ENCODE results near the gene CUBN. TPM values are rescaled to one million over a fixed set of nuclear protein-coding genes. Genes with fewer than 3 reads are reported as not detected.
A peak's percentile ranks its signal among the peaks of the same experiment; 100 is the strongest.

The CUBN gene
- total RNA-seq, 2 donors from 2014 or later, result 1.1 to 1.6 TPM

GRCh38 chr10:17112566-17112965 lies 17.0 kb downstream of the CUBN start:
- ATAC-seq, result no peak
- peaks cover 0 to 14% of the 10 kb centered on the region in 2 donors for H3K4me1 Mint-ChIP-seq (ENCODE audit: low read depth in 2 of 2)
- no peaks in the 10 kb centered on the region for H3K36me3 Mint-ChIP-seq
- no peak overlapping the region for H3K4me3 Mint-ChIP-seq
- no peaks in the 10 kb centered on the region for H3K27me3 Mint-ChIP-seq
- DNase-seq (ENCODE audit: low spot score), result no peak
- no peak overlapping the region for H3K27ac Mint-ChIP-seq
- no peaks in the 10 kb centered on the region for H3K9me3 Mint-ChIP-seq

GRCh38 chr10:17109475-17110207 lies 20.0 kb downstream of the CUBN start:
- Mint-ChIP-seq H3K4me1 (ENCODE audit: low read depth in 2 of 2) (peaks cover 0 to 8% of the 10 kb centered on the region in 2 donors), H3K36me3 (no peaks in the 10 kb centered on the region), H3K9me3 (no peaks in the 10 kb centered on the region), H3K4me3 (no peak overlapping the region), H3K27me3 (no peaks in the 10 kb centered on the region), H3K27ac (no peak overlapping the region)
- DNase-seq (ENCODE audit: low spot score) (no peak), ATAC-seq (no peak)

GRCh38 chr10:17109046-17109445 lies 20.6 kb downstream of the CUBN start:
- DNase-seq (ENCODE audit: low spot score) (no peak), ATAC-seq (no peak)
- no peak overlapping the region for H3K27ac Mint-ChIP-seq
- no peaks in the 10 kb centered on the region for H3K36me3 Mint-ChIP-seq
- peaks cover 0 to 8% of the 10 kb centered on the region in 2 donors for H3K4me1 Mint-ChIP-seq (ENCODE audit: low read depth in 2 of 2)
- no peaks in the 10 kb centered on the region for H3K27me3 Mint-ChIP-seq
- no peak overlapping the region for H3K4me3 Mint-ChIP-seq
- H3K9me3 Mint-ChIP-seq, result no peaks in the 10 kb centered on the region

- H3K9me3 Mint-ChIP-seq, result no peaks in the 10 kb centered on the region
- no peak for DNase-seq (ENCODE audit: low spot score)
- ATAC-seq, result no peak
- no peaks in the 10 kb centered on the region for H3K36me3 Mint-ChIP-seq
- H3K4me1 Mint-ChIP-seq (ENCODE audit: low read depth in 2 of 2), result peaks cover 0 to 5% of the 10 kb centered on the region in 2 donors
- H3K4me3 Mint-ChIP-seq, result no peak overlapping the region
- no peak overlapping the region for H3K27ac Mint-ChIP-seq
- H3K27me3 Mint-ChIP-seq, result no peaks in the 10 kb centered on the region
Measured at GRCh38 chr10:17106991-17107390, 22.6 kb downstream of the CUBN start.

GRCh38 chr10:17101910-17102266 lies 27.7 kb downstream of the CUBN start:
- H3K27ac Mint-ChIP-seq, result no peak overlapping the region
- DNase-seq (ENCODE audit: low spot score), result no peak
- no peak overlapping the region for H3K4me3 Mint-ChIP-seq
- H3K36me3 Mint-ChIP-seq, result no peaks in the 10 kb centered on the region
- no peaks in the 10 kb centered on the region for H3K9me3 Mint-ChIP-seq
- H3K27me3 Mint-ChIP-seq, result no peaks in the 10 kb centered on the region
- no peaks in the 10 kb centered on the region for H3K4me1 Mint-ChIP-seq (ENCODE audit: low read depth in 2 of 2)
- no peak for ATAC-seq

GRCh38 chr10:17101257-17101909 lies 28.2 kb downstream of the CUBN start:
- Mint-ChIP-seq H3K4me1 (ENCODE audit: low read depth in 2 of 2) (no peaks in the 10 kb centered on the region), H3K36me3 (no peaks in the 10 kb centered on the region), H3K9me3 (no peaks in the 10 kb centered on the region), H3K27me3 (no peaks in the 10 kb centered on the region), H3K4me3 (no peak overlapping the region), H3K27ac (no peak overlapping the region)
- DNase-seq (ENCODE audit: low spot score) (no peak), ATAC-seq (no peak)

- H3K27me3 Mint-ChIP-seq, result no peaks in the 10 kb centered on the region
- no peaks in the 10 kb centered on the region for H3K9me3 Mint-ChIP-seq
- no peak overlapping the region for H3K4me3 Mint-ChIP-seq
- H3K27ac Mint-ChIP-seq, result no peak overlapping the region
- H3K36me3 Mint-ChIP-seq, result no peaks in the 10 kb centered on the region
- H3K4me1 Mint-ChIP-seq (ENCODE audit: low read depth in 2 of 2), result no peaks in the 10 kb centered on the region
- DNase-seq (ENCODE audit: low spot score) (no peak), ATAC-seq (no peak)
Measured at GRCh38 chr10:17100586-17100985, 29.0 kb downstream of the CUBN start.

GRCh38 chr10:17098012-17098411 lies 31.6 kb downstream of the CUBN start:
- Mint-ChIP-seq H3K36me3 (peaks cover 21% of the 10 kb centered on the region), H3K27me3 (no peaks in the 10 kb centered on the region), H3K9me3 (no peaks in the 10 kb centered on the region), H3K4me3 (no peak overlapping the region), H3K4me1 (ENCODE audit: low read depth in 2 of 2) (peaks cover 1 to 5% of the 10 kb centered on the region in 2 donors), H3K27ac (no peak overlapping the region)
- ATAC-seq (no peak), DNase-seq (ENCODE audit: low spot score) (no peak)

- DNase-seq (ENCODE audit: low spot score), result no peak
- Mint-ChIP-seq H3K27me3 (no peaks in the 10 kb centered on the region), H3K9me3 (peaks cover 4% of the 10 kb centered on the region), H3K36me3 (peaks cover 29% of the 10 kb centered on the region), H3K4me3 (no peak overlapping the region), H3K27ac (no peak overlapping the region), H3K4me1 (ENCODE audit: low read depth in 2 of 2) (peaks cover 13 to 19% of the 10 kb centered on the region in 2 donors)
- no peak for ATAC-seq
Measured at GRCh38 chr10:17094844-17095243, 34.8 kb downstream of the CUBN start.

GRCh38 chr10:17092986-17093803 lies 36.4 kb downstream of the CUBN start:
- ATAC-seq, result no peak
- Mint-ChIP-seq H3K27ac (peak overlapping the region; percentile 35 to 60), H3K27me3 (no peaks in the 10 kb centered on the region), H3K4me3 (no peak overlapping the region), H3K36me3 (peaks cover 29% of the 10 kb centered on the region), H3K4me1 (ENCODE audit: low read depth in 2 of 2) (peaks cover 13 to 19% of the 10 kb centered on the region in 2 donors), H3K9me3 (peaks cover 4% of the 10 kb centered on the region)
- DNase-seq (ENCODE audit: low spot score), result no peak

- H3K27me3 Mint-ChIP-seq, result no peaks in the 10 kb centered on the region
- peak overlapping the region; percentile 23 for H3K4me3 Mint-ChIP-seq
- H3K9me3 Mint-ChIP-seq, result peaks cover 4% of the 10 kb centered on the region
- peak overlapping the region; percentile 35 to 60 for H3K27ac Mint-ChIP-seq
- ATAC-seq (peak; percentile 41 to 53), DNase-seq (ENCODE audit: low spot score) (no peak)
- peaks cover 29% of the 10 kb centered on the region for H3K36me3 Mint-ChIP-seq
- peaks cover 13 to 19% of the 10 kb centered on the region in 2 donors for H3K4me1 Mint-ChIP-seq (ENCODE audit: low read depth in 2 of 2)
Measured at GRCh38 chr10:17092216-17092944, 37.2 kb downstream of the CUBN start.

GRCh38 chr10:17088118-17088806 lies 41.3 kb downstream of the CUBN start:
- no peak overlapping the region for H3K4me3 Mint-ChIP-seq
- peaks cover 15 to 29% of the 10 kb centered on the region in 2 donors for H3K4me1 Mint-ChIP-seq (ENCODE audit: low read depth in 2 of 2)
- H3K27me3 Mint-ChIP-seq, result no peaks in the 10 kb centered on the region
- H3K9me3 Mint-ChIP-seq, result peaks cover 4% of the 10 kb centered on the region
- ATAC-seq (no peak), DNase-seq (ENCODE audit: low spot score) (no peak)
- H3K27ac Mint-ChIP-seq, result no peak overlapping the region
- peaks cover 11% of the 10 kb centered on the region for H3K36me3 Mint-ChIP-seq

GRCh38 chr10:17086865-17087367 lies 42.7 kb downstream of the CUBN start:
- peaks cover 5 to 15% of the 10 kb centered on the region in 2 donors for H3K4me1 Mint-ChIP-seq (ENCODE audit: low read depth in 2 of 2)
- H3K9me3 Mint-ChIP-seq, result no peaks in the 10 kb centered on the region
- H3K4me3 Mint-ChIP-seq, result no peak overlapping the region
- H3K27ac Mint-ChIP-seq, result no peak overlapping the region
- ATAC-seq, result no peak
- H3K27me3 Mint-ChIP-seq, result no peaks in the 10 kb centered on the region
- H3K36me3 Mint-ChIP-seq, result peaks cover 2% of the 10 kb centered on the region
- DNase-seq (ENCODE audit: low spot score), result no peak

All from natural killer cell treated with Interleukin-12 subunit alpha and Interleukin-12 subunit beta and Interleukin-15 and Interleukin-18, amount 100 ng/mL, for 72 hours (primary cell).